GM19463 (cell line): ENCODE measurements around the gene SLC49A4.

Experiments
- ATAC-seq: cut with Tn5 transposase; IDR thresholded peaks from one replicate; pipeline ENCODE4 v1.9.1; 2021; ENCODE audit warnings: mild to moderate bottlenecking, moderate library complexity; ENCODE audit not compliant: unreplicated experiment

The SLC49A4 gene

DNA sequence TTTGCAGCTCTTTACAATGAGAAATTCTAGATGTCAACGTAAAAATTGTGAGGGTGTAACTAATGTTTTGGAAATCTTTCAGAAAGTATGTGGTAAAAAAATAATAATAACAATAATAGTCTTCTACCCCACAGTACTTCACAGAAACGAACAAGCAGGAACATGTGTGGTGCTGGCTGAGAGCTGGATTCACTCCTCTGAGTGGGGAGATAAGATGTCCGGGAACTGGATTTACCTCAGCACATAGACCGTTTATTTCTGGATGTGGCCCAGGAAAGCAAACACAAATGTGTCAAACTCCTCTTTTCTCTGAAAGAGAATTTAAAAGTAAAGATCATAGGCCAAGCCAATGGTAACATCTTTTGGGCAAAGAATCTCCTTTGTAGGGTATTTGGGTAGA, 103.4 kb downstream of the SLC49A4 start:
- no peak for ATAC-seq

DNA sequence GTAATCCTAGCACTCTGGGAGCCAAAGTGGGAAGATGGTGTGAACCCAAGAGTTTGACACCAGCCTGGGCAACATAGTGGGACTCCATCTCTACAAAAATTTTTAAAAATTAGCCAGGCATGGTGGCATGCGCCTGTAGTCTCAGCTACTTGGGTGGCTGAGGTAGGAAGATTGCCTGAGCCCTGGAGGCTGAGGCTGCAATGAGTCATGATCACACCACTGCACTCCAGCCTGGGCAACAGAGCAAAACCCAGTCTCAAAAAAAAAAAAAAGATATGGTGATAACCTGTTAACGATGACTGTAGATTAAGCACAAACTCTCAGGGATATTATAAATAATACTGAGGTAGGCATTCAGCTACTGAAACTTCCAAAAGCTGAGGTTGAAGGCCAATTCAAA, 107.5 kb downstream of the SLC49A4 start:
- ATAC-seq, result no peak

DNA sequence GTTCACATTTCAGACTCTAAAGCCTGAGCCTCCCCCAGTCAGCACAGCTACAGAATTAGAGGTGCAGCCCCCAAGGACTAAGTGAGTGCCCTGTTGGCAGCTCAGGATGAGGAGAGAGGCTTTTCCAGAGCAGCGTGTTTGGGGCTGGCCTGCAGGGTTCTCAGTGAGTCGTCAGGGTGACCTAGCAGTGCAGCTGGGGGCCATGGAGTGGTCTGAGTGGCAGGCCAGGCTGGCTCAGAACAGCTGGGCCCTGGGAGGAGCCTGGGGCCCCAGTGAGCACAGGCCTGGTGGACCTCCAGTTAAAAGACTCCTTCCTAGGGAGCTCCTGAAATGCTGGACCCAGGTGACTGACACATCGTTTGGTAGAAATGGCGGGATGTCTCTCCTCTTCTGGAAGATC, 108.3 kb downstream of the SLC49A4 start:
- ATAC-seq, result no peak

DNA sequence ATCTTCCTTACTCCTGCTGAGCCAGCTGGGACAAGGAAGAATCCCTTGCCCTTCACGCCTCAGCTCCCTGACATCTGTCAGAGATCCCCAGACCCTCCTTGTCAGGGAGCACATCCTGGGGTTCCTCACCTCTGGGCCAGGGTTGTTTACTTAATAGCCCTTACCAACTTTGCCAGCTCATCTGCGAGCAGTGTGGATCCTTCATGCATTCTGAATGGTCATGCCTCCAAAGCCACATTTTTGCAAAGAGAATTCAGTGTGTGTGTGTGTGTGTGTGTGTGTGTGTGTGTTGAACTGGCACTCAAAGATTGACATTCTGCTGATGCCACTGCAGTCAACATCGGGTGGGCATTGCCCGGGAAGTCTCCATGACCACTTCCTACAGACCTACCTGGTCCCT, 112.6 kb downstream of the SLC49A4 start:
- ATAC-seq, result no peak

DNA sequence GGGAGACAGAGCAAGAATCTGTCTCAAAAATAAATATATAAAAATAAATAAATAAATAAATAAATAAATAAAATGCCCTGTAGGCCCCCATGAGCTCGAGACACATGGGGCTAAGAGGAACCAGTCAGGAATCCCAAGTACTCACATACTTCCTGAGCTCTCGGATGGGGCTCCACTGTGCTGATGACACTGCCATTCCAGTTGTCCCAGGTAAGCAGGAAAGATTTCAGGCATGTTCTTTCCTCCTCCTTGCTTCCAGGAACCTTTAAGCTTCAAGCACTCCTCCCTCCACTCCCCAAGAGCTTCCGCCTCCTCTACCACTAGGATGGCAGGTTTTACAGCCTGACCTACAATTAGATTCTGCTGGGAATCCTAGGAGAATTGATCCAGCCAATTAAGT, 113.4 kb downstream of the SLC49A4 start:
- ATAC-seq, result no peak

DNA sequence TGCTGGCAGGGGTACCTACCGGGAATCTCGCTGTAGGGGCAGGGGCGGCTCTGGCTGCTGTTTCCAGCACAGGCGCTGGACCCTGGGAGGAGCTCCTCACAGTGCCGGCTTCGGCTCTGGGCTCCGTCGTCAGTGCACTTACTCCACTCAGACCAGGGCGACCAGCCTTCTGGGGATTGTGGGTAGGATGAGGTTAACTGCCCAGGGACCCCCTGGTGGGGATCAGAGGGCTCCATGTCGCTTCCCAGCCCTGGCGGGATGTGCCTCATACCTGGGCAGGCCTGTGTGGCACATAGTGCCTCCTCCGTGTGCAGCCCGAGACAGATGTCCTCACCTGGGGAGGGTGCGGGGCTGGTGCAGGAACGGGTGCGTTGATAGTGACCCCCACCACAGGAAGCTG, 117.0 kb downstream of the SLC49A4 start:
- no peak for ATAC-seq

DNA sequence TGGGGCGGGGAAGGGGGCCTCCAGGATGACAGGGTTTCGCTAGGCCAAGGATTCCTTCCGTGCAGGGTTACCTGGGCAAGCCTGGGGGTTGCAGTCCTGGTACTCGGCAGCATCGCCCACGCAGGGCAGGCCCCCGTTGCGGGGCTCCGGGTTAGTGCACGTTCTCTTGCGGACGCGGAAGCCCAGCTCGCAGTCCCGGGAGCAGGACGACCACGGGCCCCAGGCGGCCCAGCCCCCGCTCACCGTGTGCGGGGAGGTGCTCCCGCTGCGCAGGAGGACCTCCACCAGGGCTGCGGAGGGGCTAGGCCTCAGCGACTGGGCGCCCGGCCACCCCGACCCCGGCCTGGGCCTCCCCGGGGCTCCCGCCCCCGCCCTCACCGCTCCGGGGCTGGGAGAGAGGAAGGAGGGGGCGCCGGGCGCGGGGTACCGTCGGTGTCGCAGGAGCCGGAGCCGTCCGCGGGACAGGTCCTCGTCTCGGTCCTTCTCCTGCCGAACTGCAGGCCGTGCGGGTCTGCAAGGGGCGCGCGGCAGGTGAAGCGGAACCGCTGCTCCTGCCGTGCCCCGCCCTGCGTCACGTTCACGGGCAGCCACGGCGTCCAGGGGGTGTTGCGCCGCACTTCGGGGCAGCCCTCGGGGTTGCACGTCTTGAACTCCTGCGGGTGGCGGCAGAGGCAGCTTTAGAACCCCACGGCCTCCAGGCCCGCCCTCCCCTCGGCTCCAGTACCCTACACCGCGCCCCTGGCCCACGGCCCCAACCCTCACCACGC, 118.1 kb downstream of the SLC49A4 start:
- no peak for ATAC-seq

DNA sequence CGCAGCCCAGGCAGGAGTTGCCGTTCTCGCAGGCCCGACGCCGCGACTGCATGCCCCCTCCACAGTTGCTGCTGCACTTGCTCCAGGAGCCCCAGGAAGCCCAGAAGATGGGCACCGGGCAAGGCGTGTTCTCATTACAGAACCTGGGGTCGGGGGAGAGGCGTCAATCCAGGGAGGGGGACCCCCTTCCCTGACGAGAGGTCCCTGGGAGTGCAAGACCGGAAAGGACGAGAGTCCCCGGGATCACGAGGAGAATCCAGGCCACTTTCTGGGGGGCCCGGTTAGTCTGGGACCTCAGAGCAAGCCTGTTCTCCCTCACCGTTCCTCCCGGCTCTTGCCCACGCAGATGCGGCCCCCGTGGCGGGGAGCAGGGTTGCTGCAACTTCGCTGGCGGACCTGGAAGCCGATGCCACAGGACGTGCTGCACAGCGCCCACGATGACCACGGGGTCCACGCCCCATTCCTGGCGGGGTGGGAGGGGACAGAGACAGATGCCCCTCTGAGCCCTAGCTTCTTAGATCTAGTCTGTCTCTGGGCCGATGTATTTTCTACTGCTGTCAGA, 118.8 kb downstream of the SLC49A4 start:
- no peak for ATAC-seq

DNA sequence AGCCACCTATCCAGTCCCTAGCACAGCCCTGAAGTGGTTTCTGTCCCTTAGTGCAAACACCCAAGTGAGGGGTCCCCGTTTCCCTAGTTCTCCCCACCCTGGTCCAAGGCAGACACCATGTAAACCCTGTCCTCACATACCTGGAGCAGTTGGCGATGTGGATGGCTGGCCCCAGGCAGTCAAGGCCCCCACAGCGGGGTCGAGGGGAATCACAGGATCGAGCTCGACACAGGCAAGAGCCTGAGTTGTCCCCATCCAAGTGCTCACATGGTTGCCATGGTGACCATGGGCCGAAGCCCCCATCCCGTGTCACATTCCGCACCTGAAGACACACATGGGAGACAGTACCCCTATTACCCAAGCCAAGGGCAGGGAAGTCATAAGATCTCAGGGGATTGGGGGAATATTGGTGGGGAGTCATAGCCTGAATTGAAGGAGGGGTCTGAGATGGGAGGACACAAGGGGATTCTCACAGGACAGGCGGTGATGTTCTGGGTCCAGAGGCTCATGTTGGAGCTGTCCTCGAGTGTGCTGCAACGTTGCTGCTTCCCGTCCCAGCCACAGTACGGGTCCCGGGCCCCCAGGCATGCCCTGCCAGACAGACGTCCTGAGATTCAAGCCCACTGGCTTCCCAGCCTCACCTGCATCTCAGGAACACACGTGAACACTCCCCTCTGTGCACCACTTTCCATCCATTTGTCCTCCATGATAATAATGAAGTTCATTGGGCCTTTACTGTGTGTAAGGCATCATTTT, 120.6 kb downstream of the SLC49A4 start:
- ATAC-seq, result no peak

DNA sequence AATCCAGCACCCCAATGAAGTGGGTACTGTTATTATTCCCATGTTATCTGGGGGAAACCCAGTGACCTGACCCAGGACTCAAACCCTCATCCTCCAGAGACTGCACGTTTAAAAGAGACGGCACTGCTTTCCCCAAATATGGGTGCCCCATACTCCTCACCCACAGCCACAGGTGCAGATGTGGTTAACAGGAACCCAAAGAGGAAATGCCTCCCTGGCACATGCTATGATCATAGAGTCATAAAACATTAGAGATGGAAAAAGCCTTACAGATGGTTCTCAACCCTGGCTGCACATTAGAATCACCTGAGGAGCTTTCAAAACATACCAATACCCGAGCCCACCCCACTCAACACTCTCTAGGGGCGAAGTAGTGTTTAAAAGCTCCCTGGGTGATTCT, 121.2 kb downstream of the SLC49A4 start:
- no peak for ATAC-seq

DNA sequence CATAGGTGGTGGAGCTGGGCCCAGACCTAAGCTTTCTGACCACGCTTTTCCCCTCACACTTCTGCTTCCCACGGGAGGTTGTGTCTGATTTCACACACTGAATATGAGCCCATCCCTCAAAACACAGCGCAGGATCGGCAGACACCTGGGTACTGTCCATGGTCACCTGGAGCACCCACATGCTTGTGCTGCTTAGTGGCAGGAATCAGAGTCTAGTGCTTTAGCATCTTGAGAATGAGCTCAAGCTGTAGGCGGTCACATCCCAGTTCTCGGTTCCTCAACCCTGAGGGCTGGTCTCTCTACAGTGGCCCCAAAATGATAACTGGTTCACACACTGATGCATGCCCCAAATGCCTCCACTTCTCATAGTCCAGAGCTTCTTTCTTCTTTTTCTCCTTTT, 121.7 kb downstream of the SLC49A4 start:
- peak; percentile 77 for ATAC-seq

DNA sequence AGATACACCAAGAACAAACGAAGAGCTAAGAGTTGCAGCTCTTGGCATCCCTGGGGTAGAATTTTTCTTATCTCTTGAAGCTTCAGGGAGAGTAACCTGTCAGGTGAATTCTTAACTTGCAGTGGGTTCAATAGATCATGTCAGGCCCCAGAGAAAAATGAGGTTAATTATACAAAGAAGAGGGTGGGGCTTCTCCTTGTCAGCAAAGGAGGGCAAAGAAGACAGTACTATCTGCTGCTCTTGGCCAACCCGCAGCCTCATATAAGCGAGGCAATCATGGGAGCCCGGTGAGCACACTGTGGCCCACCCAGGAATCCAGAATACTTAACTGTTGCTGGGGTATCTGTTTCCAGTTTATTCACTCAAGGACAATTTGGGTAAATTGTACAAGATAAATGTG, 122.5 kb downstream of the SLC49A4 start:
- ATAC-seq, result no peak

DNA sequence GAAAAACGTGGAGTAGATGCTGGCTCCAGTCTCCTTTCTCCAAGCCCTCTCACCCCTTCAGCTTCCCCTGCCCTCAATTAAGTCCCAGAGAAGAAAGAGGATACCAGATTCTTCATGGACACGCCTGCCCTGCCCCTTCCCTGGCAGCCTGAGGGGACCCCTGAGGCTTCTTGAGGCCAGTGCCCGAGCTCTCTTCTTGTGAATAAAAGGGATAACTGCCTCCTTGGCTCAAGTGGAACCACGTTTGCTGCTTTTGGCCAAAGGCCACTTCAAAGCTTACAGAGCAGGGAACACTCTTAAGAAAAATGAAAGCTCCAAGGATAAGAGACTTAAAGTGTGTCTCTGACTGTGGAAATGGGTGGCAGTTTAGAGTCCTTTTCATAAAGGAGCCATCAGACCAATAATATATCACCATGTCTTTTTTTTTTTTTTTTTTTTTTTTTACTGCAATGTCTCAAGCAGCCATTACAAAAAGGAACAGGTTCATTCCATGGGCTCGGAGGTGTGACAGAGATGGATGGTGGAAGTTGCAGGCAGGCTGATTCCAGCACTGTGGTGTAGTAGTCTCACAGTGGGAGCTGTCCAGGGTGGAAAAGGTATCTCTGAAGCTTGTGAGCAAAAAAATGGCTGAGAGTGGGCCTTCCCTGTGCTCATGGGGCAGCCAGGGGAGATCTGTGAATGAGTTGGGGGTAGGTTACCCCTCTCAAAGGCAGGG, 123.9 kb downstream of the SLC49A4 start:
- no peak for ATAC-seq

DNA sequence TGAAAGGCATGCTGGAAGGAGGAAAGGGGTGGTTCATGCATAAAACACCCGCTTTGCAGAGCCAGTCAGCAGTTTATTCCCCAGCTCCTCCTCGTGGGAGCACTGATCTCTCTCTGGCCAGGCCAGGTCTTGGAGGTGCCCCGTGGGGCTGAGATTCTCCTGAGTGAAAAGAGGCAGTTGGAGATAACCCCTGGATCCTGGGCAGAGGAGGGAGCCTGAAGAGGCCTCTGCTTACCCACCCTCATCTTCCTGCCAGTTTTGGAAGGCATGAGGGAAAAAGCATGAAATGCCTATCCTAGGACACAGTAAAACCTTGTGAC, 124.4 kb downstream of the SLC49A4 start:
- ATAC-seq, result no peak

DNA sequence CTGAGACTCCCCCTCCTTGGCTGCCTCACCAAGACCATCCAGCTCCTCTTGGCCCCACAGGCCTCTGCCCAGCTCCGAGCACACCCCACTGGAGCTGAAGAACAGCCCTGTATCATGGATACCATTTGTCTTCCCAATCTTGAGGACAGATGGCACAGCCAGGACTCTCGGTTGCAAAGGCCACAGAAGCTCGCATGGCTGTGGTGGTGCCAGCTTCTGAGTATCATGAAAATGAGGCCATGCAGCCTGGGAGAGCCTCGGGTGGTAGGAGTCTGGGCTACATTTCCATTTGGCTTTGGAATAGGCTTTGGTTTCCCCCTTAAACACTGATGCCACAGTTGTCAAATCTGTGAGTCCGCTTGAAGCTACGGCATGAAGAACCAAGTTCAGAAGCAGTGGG, 126.1 kb downstream of the SLC49A4 start:
- no peak for ATAC-seq

DNA sequence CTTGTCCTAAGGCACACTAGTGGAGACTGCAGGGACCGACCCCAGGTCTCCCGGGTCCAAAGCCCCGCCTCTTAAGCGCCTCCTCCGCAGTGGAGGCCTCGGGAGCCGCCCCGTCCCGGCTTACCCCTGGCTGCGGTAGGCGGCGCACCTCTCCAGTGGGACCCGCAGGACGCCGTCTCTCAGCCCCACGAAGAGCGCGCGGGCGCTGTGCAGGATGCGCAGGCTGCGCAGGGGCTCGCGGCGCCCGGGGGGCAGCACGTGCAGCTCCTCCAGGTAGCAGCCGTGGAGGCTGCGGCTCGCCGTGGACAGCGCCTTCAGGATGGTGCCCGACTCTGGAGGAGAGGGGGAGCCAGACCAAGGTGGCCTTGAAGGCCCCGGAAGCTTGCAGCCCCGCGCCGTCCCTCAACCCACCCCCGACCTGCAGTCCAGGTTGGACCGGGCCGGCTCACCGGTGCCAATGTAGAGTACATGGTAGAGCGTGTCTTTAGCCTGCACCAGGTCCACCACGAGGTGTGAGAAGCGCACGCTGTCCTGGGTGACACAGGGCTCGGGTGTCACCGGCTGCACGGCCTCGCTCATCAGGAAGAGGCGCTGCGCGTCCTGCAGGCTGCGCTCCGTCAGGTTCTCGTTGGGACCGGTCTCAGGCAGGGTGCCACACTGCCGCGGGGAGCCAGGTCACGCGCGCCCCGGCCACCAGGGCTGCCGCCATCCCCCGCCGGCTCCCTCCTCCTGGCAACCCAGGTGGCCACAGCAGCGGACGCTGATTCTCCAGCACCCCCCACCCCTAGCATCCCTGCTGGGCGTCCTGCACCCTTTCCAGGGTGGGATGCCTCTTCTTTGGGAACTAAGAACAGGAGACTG, 127.2 kb downstream of the SLC49A4 start:
- ATAC-seq, result peak; percentile 56

DNA sequence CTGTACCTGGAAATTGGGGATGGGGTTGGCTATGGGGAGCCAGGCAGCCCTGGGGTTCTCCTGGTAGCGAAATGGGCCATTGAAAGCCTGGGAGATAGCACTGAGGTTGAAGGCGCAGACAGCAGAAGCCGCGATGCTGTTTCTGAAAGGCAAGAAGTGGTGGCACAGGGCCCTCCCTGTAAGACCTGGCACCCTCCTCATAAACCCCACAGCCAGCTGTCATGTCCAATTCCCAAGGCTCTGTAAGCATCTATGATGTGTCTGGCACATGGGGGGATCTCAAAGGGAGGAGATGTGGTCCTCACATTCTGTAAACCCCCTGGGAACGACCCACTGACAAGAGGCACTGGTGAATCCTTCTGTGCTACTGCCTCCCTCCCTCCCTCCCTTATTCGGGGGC, 128.7 kb downstream of the SLC49A4 start:
- ATAC-seq, result no peak

DNA sequence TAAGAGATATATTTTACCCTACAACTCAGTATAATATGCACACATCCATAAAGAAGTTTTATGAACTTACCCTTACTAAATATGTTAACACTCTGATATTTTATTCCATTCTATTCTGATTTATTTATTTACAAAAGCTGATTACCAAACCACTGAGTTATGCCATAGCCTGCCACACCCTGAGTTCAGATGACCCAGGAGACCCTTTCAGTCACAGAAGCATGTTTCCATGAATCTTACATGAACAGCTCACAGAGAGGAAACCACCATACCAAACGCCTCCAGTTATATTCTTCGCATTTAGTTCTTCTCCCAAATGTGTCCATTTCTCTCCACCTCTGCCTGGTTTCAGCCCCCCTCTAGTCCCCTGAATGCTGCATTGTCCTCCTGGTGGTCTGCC, 129.2 kb downstream of the SLC49A4 start:
- ATAC-seq, result no peak

DNA sequence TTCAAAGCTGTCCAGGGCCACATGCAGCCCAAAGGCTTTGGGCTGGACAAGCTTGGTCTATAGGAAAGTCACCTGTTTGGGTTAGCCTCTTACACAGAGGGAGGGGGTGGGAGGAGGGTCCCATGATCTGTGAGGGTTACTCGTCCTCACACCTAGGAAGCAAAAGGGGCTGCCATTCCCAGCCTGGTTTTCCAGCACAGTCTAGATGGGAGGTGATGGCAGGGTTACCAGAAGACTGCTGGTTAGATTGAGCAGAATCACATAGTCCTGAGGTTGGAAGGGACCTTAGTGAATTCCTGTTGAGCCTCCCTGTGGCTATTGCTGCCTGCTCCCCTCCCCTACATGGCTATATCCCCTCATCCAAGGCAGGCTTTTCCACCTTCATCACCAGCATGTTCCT, 130.9 kb downstream of the SLC49A4 start:
- no peak for ATAC-seq

DNA sequence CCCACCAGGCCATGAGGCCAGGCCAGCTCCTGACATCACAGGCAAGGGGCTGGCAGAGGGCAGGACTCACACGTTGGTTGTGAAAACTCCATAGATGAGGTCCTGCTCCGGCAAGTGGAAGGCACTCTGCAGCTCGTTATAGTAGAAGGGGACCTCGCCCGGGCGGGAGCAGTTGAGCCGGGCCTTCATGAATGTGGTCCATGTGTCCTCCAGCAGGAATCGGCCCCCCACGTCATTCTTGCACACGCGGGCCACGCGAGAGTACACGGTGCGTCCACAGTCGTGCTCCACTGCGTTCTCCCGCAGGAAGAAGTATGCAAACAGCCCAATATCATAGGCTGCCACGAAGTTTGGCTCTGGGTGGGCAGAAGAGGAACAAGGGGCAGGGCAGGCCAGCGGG, 131.5 kb downstream of the SLC49A4 start:
- no peak for ATAC-seq

DNA sequence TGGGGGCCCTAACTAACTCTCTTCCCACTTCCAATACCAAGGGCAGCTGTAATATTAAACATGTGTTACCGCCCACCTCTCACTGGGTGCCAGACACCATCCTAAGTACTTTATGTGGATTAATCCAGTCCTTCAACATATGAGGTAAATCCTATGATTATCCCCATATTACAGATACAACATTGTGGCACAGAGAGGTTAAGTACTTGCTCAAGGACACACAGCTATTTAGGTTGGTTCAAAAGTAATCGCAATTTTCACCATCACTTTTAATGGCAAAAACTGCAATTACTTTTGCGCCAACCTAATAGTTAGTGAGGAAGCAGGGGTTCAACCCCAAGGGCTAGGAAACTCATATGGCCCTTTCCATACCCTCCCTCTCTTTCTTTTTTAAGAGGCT, 131.9 kb downstream of the SLC49A4 start:
- no peak for ATAC-seq
